Neutrophil (primary cell): Measurements from ENCODE around the gene ZXDC.

Experiments used
- H3K27ac ChIP-seq: fragments of 200-600 bp; sonication (generic); 2 replicates; pipeline ENCODE4 v1.5.1; 2016; ENCODE audit warnings: mild to moderate bottlenecking, moderate library complexity
- H3K27me3 ChIP-seq: fragments of 200-600 bp; sonication (generic); 2 replicates; pipeline ENCODE4 v1.6.0; 2016; ENCODE audit warnings: mild to moderate bottlenecking
- H3K36me3 ChIP-seq: fragments of 200-600 bp; sonication (generic); 2 replicates; pipeline ENCODE4 v1.5.1; 2017
- H3K4me1 ChIP-seq, 2 experiments: fragments of 200-600 bp in 1 of 2; sonication (generic) in 1 of 2; 1 replicate in 1 of 2; 2 replicates in 1 of 2; pipeline versions ENCODE4 v1.5.1 to v1.6.1; 2013 to 2016; ENCODE audit warnings: low read depth in 1 of 2, low read length in 1 of 2, mild to moderate bottlenecking in 1 of 2, moderate library complexity in 1 of 2; ENCODE audit not compliant: control insufficient read depth in 1 of 2, insufficient read depth in 1 of 2
- H3K4me3 ChIP-seq, 2 experiments: fragments of 200-600 bp in 1 of 2; sonication (generic) in 1 of 2; 1 replicate in 1 of 2; 2 replicates in 1 of 2; pipeline ENCODE4 v1.5.1; 2013 to 2016; ENCODE audit warnings: low read depth in 1 of 2, low read length in 1 of 2, mild to moderate bottlenecking in 1 of 2, moderate library complexity in 1 of 2
- H3K9me3 ChIP-seq: fragments of 200-600 bp; sonication (generic); 2 replicates; pipeline ENCODE4 v1.5.1; 2016
- CTCF ChIP-seq: fragments of 200-600 bp; sonication (generic); IDR thresholded peaks from 2 replicates; pipeline ENCODE4 v1.5.1; 2016; ENCODE audit warnings: antibody characterized with exemption

The ZXDC gene

GRCh38 chr3:126451511-126451910 lies 24.2 kb downstream of the ZXDC start:
- H3K9me3 ChIP-seq = no peaks in the 10 kb centered on the region
- H3K36me3 ChIP-seq = peaks cover 75% of the 10 kb centered on the region
- H3K27me3 ChIP-seq = no peaks in the 10 kb centered on the region
- H3K4me1 ChIP-seq = peaks cover 16 to 21% of the 10 kb centered on the region in 2 experiments
- H3K4me3 ChIP-seq = no peak overlapping the region
- no peak for TF ChIP-seq CTCF
- no peak overlapping the region for H3K27ac ChIP-seq

- no peak for TF ChIP-seq CTCF
- no peak overlapping the region for H3K27ac ChIP-seq
- no peaks in the 10 kb centered on the region for H3K9me3 ChIP-seq
- H3K4me1 ChIP-seq = peaks cover 9 to 14% of the 10 kb centered on the region in 2 experiments
- H3K27me3 ChIP-seq = no peaks in the 10 kb centered on the region
- no peak overlapping the region for H3K4me3 ChIP-seq
- peaks cover 82% of the 10 kb centered on the region for H3K36me3 ChIP-seq
Observed at GRCh38 chr3:126450744-126451143, 24.9 kb downstream of the ZXDC start.

GRCh38 chr3:126450219-126450618 lies 25.5 kb downstream of the ZXDC start:
- no peak overlapping the region for H3K4me3 ChIP-seq
- no peak for TF ChIP-seq CTCF
- H3K9me3 ChIP-seq = no peaks in the 10 kb centered on the region
- no peak overlapping the region for H3K27ac ChIP-seq
- no peaks in the 10 kb centered on the region for H3K27me3 ChIP-seq
- peaks cover 9 to 11% of the 10 kb centered on the region in 2 experiments for H3K4me1 ChIP-seq
- H3K36me3 ChIP-seq = peaks cover 84% of the 10 kb centered on the region

- H3K36me3 ChIP-seq = peaks cover 84% of the 10 kb centered on the region
- H3K27ac ChIP-seq = no peak overlapping the region
- TF ChIP-seq CTCF = no peak
- H3K27me3 ChIP-seq = no peaks in the 10 kb centered on the region
- no peaks in the 10 kb centered on the region for H3K9me3 ChIP-seq
- H3K4me1 ChIP-seq = peaks cover 4 to 5% of the 10 kb centered on the region in 2 experiments
- no peak overlapping the region for H3K4me3 ChIP-seq
Observed at GRCh38 chr3:126449621-126450051, 26.1 kb downstream of the ZXDC start.

GRCh38 chr3:126448893-126449180 lies 26.9 kb downstream of the ZXDC start:
- Histone ChIP-seq H3K27me3 (no peaks in the 10 kb centered on the region), H3K27ac (no peak overlapping the region), H3K4me3 (no peak overlapping the region), H3K36me3 (peaks cover 82% of the 10 kb centered on the region), H3K4me1 (no peaks in the 10 kb centered on the region), H3K9me3 (no peaks in the 10 kb centered on the region)
- no peak for TF ChIP-seq CTCF
